Uterus (tissue), 4 donors: ENCODE results near the gene IGSF3. TPM values are rescaled to one million over a fixed set of nuclear protein-coding genes. Genes with fewer than 3 reads are reported as not detected.

Source experiments
- DNase-seq, 2 donors: peaks; one replicate each; pipeline ENCODE4 v3.0.0-alpha.2; 2019 to 2020
- H3K27ac ChIP-seq, 2 donors: fragments of 200-600 bp; sonication (generic); 1 replicate in 1 of 2; 2 replicates in 1 of 2; pipeline ENCODE4 v1.5.1; 2016 to 2018
- H3K27me3 ChIP-seq, 2 donors: fragments of 200-600 bp; sonication (generic); one replicate each; pipeline ENCODE4 v1.5.1; 2018 to 2019; ENCODE audit warnings: control low read depth in 1 of 2
- H3K36me3 ChIP-seq, 2 donors: fragments of 200-600 bp; sonication (generic); one replicate each; pipeline ENCODE4 v1.5.1; 2019; ENCODE audit warnings: control low read depth in 1 of 2
- H3K4me1 ChIP-seq, 2 donors: fragments of 200-600 bp; sonication (generic); one replicate each; pipeline ENCODE4 v1.5.1; 2018 to 2019; ENCODE audit warnings: control low read depth in 1 of 2
- H3K4me3 ChIP-seq, 2 donors: fragments of 200-600 bp; sonication (generic); 1 replicate in 1 of 2; 2 replicates in 1 of 2; pipeline ENCODE4 v1.5.1; 2018 to 2019; ENCODE audit warnings: mild to moderate bottlenecking in 1 of 2
- H3K9me3 ChIP-seq, 2 donors: fragments of 200-600 bp; sonication (generic); one replicate each; pipeline ENCODE4 v1.5.1; 2019; ENCODE audit warnings: control low read depth in 1 of 2
- CTCF ChIP-seq, 4 experiments: fragments of 200-600 bp in 2 of 4; fragments of 450-650 bp in 2 of 4; sonication (generic) in 2 of 4; IDR thresholded peaks; one replicate each; pipeline ENCODE4 v1.5.1; 2016 to 2019; ENCODE audit warnings: antibody characterized with exemption in 4 of 4, mild to moderate bottlenecking in 2 of 4, moderate library complexity in 1 of 4
- POLR2A ChIP-seq, 2 donors: fragments of 450-650 bp; IDR thresholded peaks; one replicate each; pipeline ENCODE4 v1.6.1; 2016; ENCODE audit warnings: antibody characterized with exemption in 2 of 2, mild to moderate bottlenecking in 1 of 2, moderate library complexity in 1 of 2
- intact Hi-C: fragments of 100-400 bp; cut with DNase I; formaldehyde crosslinking; loops from one replicate; pipeline ENCODE4 v1.15.1; 2023; ENCODE audit warnings: low total_unique reads
- total RNA-seq, 4 donors: library from RNA; depleted of rRNA in 3 of 4; stranded (reverse); fragments of >200 nt in 3 of 4; gene quantifications; one replicate each; pipeline versions ENCODE4 v1.1.0 to v1.2.4, GENCODE V29; 2014 to 2023
- donor health status: DM: yes; HTN: yes; CAD: no.

The IGSF3 gene
- total RNA-seq, 4 donors from 2014 or later, result 3.8 to 35.6 (median 8.4) TPM

- DNase-seq, result no peak
- intact Hi-C loops, result loop anchor here (10.0 kb wide), 1 partner anchor 485 kb away; the partner anchor contains the start of gene TTF2
These were observed 88.2 kb downstream of the IGSF3 start for GRCh38 chr1:116579259-116579875.

GRCh38 chr1:116578581-116578980 is 89.0 kb downstream of the IGSF3 start:
- Histone ChIP-seq H3K27me3 (no peaks in the 10 kb centered on the region), H3K4me3 (no peak overlapping the region), H3K36me3 (no peaks in the 10 kb centered on the region), H3K9me3 (no peaks in the 10 kb centered on the region), H3K4me1 (no peaks in the 10 kb centered on the region), H3K27ac (no peak overlapping the region)
- DNase-seq, result no peak
- intact Hi-C loops, result loop anchor here (10.0 kb wide), 1 partner anchor 486 kb away; the partner anchor contains the start of gene TTF2
- TF ChIP-seq POLR2A (IDR thresholded peaks at IDR 0.05) (no peak), CTCF (IDR thresholded peaks at IDR 0.05) (no peak)

More at GRCh38 chr1:116579259-116579875, 88.2 kb downstream of the IGSF3 start:
- TF ChIP-seq CTCF (IDR thresholded peaks at IDR 0.05) (no peak), POLR2A (IDR thresholded peaks at IDR 0.05) (no peak)
- no peaks in the 10 kb centered on the region for H3K27me3 ChIP-seq
- no peak overlapping the region for H3K27ac ChIP-seq
- no peaks in the 10 kb centered on the region for H3K36me3 ChIP-seq
- no peak overlapping the region for H3K4me3 ChIP-seq
- H3K4me1 ChIP-seq, result no peaks in the 10 kb centered on the region
- H3K9me3 ChIP-seq, result no peaks in the 10 kb centered on the region

- TF ChIP-seq CTCF (IDR thresholded peaks at IDR 0.05) (no peak), POLR2A (IDR thresholded peaks at IDR 0.05) (no peak)
- H3K27ac ChIP-seq, result no peak overlapping the region
- no peaks in the 10 kb centered on the region for H3K27me3 ChIP-seq
- no peaks in the 10 kb centered on the region for H3K36me3 ChIP-seq
- no peaks in the 10 kb centered on the region for H3K4me1 ChIP-seq
- intact Hi-C loops, result loop anchor here (10.0 kb wide), 1 partner anchor 487 kb away; the partner anchor contains the start of gene TTF2
- DNase-seq, result no peak
- no peaks in the 10 kb centered on the region for H3K9me3 ChIP-seq
- no peak overlapping the region for H3K4me3 ChIP-seq
These were observed 89.7 kb downstream of the IGSF3 start for GRCh38 chr1:116577759-116578314.

- Histone ChIP-seq H3K9me3 (no peaks in the 10 kb centered on the region), H3K4me3 (no peak overlapping the region), H3K27me3 (no peaks in the 10 kb centered on the region), H3K4me1 (no peaks in the 10 kb centered on the region), H3K27ac (no peak overlapping the region), H3K36me3 (no peaks in the 10 kb centered on the region)
- intact Hi-C loops, result loop anchor here (10.0 kb wide), 1 partner anchor 490 kb away; the partner anchor contains the start of gene TTF2
- DNase-seq, result peak; percentile 63 to 65
- no peak for TF ChIP-seq POLR2A (IDR thresholded peaks at IDR 0.05)
- peak; percentile 74 to 83 (median 79) for TF ChIP-seq CTCF (IDR thresholded peaks at IDR 0.05)
These were observed 92.8 kb downstream of the IGSF3 start for GRCh38 chr1:116574581-116575291.
